ENCODE measurements around the gene GPR39.

Gene GPR39

GRCh38 chr2:132437852-132438669 is 21.5 kb downstream of the GPR39 start:
- Histone ChIP-seq H3K9ac (no peak overlapping the region), H3K9me3 (ENCODE audit: control insufficient read depth, low read length) (no peaks in the 10 kb centered on the region), H3K4me1 (no peaks in the 10 kb centered on the region), H3K27me3 (ENCODE audit: control insufficient read depth, insufficient read depth, low read length) (no peaks in the 10 kb centered on the region), H2AFZ (no peak overlapping the region), H3K36me3 (ENCODE audit: control insufficient read depth, insufficient read depth, low read length) (no peaks in the 10 kb centered on the region), H3K4me2 (ENCODE audit: low read length) (no peak overlapping the region), H3K4me3 (ENCODE audit: low read depth, low read length) (no peak overlapping the region), H3K79me2 (no peaks in the 10 kb centered on the region), H3K27ac (no peak overlapping the region)
- TF ChIP-seq, protein P1, sequence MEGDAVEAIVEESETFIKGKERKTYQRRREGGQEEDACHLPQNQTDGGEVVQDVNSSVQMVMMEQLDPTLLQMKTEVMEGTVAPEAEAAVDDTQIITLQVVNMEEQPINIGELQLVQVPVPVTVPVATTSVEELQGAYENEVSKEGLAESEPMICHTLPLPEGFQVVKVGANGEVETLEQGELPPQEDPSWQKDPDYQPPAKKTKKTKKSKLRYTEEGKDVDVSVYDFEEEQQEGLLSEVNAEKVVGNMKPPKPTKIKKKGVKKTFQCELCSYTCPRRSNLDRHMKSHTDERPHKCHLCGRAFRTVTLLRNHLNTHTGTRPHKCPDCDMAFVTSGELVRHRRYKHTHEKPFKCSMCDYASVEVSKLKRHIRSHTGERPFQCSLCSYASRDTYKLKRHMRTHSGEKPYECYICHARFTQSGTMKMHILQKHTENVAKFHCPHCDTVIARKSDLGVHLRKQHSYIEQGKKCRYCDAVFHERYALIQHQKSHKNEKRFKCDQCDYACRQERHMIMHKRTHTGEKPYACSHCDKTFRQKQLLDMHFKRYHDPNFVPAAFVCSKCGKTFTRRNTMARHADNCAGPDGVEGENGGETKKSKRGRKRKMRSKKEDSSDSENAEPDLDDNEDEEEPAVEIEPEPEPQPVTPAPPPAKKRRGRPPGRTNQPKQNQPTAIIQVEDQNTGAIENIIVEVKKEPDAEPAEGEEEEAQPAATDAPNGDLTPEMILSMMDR (IDR thresholded peaks at IDR 0.05): no peak

DNA sequence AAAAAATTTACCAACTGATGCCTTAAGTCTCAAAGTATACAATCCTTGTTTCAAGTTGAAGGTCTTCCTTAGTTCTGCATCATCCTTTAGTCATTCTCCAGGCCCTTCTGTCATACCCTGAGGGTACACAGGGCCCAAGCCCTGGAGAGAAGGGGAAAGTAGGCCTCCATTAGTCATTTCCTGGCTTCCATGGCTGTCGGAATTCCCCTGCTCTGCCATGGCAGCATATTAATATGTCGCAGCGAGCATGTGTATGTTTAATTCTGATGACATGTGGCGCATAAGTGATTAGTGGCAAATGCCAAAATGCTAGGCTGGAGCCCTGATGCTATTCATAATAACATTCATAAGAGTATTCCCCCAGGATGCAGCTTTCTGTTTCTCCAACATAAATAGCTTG is 22.1 kb downstream of the GPR39 start:
- H3K4me2 ChIP-seq (ENCODE audit: low read length): no peak overlapping the region
- no peaks in the 10 kb centered on the region for H3K9me3 ChIP-seq (ENCODE audit: control insufficient read depth, low read length)
- H3K4me3 ChIP-seq (ENCODE audit: low read depth, low read length): no peak overlapping the region
- no peaks in the 10 kb centered on the region for H3K27me3 ChIP-seq (ENCODE audit: control insufficient read depth, insufficient read depth, low read length)
- no peaks in the 10 kb centered on the region for H3K4me1 ChIP-seq
- no peak overlapping the region for H3K27ac ChIP-seq
- TF ChIP-seq, protein P1 (IDR thresholded peaks at IDR 0.05): no peak
- H3K79me2 ChIP-seq: no peaks in the 10 kb centered on the region
- H2AFZ ChIP-seq: no peak overlapping the region
- no peaks in the 10 kb centered on the region for H3K36me3 ChIP-seq (ENCODE audit: control insufficient read depth, insufficient read depth, low read length)
- H3K9ac ChIP-seq: no peak overlapping the region

- TF ChIP-seq, protein P1 (IDR thresholded peaks at IDR 0.05): no peak
- Histone ChIP-seq H3K36me3 (ENCODE audit: control insufficient read depth, insufficient read depth, low read length) (no peaks in the 10 kb centered on the region), H3K27ac (no peak overlapping the region), H3K4me1 (no peaks in the 10 kb centered on the region), H3K9me3 (ENCODE audit: control insufficient read depth, low read length) (no peaks in the 10 kb centered on the region), H3K9ac (no peak overlapping the region), H3K79me2 (no peaks in the 10 kb centered on the region), H2AFZ (no peak overlapping the region), H3K4me2 (ENCODE audit: low read length) (no peak overlapping the region), H3K4me3 (ENCODE audit: low read depth, low read length) (no peak overlapping the region), H3K27me3 (ENCODE audit: control insufficient read depth, insufficient read depth, low read length) (no peaks in the 10 kb centered on the region)
Observed at GRCh38 chr2:132439703-132440398, 23.2 kb downstream of the GPR39 start.

- no peaks in the 10 kb centered on the region for H3K36me3 ChIP-seq (ENCODE audit: control insufficient read depth, insufficient read depth, low read length)
- H2AFZ ChIP-seq: no peak overlapping the region
- no peaks in the 10 kb centered on the region for H3K27me3 ChIP-seq (ENCODE audit: control insufficient read depth, insufficient read depth, low read length)
- no peaks in the 10 kb centered on the region for H3K4me1 ChIP-seq
- H3K79me2 ChIP-seq: no peaks in the 10 kb centered on the region
- H3K4me3 ChIP-seq (ENCODE audit: low read depth, low read length): no peak overlapping the region
- no peaks in the 10 kb centered on the region for H3K9me3 ChIP-seq (ENCODE audit: control insufficient read depth, low read length)
- TF ChIP-seq, protein P1 (IDR thresholded peaks at IDR 0.05): no peak
- H3K4me2 ChIP-seq (ENCODE audit: low read length): no peak overlapping the region
- no peak overlapping the region for H3K9ac ChIP-seq
- H3K27ac ChIP-seq: no peak overlapping the region
Observed at GRCh38 chr2:132441051-132441450, 24.4 kb downstream of the GPR39 start.
